ENCODE measurements around the gene C3orf62.

The C3orf62 gene

DNA sequence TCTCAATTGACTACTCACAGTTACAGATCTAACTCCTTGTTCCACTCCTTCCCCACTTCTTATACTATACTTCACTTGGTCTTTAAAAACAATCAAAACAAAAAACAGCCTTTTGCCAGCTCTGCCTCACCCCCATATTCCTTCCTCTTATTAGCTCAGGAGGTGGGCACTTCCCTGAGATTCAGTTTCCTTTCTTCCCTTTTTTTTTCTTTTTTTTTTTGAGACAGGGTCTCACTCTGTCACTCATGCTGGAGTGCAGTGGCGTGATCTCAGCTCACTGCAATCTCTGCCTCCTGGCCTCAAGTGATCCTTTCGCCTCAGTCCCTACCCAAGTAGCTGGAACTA is 6.9 kb downstream of the C3orf62 start:
- Histone ChIP-seq H3K79me2 (no peaks in the 10 kb centered on the region), H3K36me3 (ENCODE audit: control insufficient read depth, insufficient read depth, low read length) (no peaks in the 10 kb centered on the region), H3K9me3 (ENCODE audit: control insufficient read depth, low read length) (no peaks in the 10 kb centered on the region), H2AFZ (no peak overlapping the region), H3K4me2 (ENCODE audit: low read length) (no peak overlapping the region), H3K4me1 (no peaks in the 10 kb centered on the region), H3K9ac (no peak overlapping the region), H3K27ac (no peak overlapping the region), H3K27me3 (ENCODE audit: control insufficient read depth, insufficient read depth, low read length) (no peaks in the 10 kb centered on the region), H3K4me3 (ENCODE audit: low read depth, low read length) (no peak overlapping the region)
- TF ChIP-seq, protein P1, sequence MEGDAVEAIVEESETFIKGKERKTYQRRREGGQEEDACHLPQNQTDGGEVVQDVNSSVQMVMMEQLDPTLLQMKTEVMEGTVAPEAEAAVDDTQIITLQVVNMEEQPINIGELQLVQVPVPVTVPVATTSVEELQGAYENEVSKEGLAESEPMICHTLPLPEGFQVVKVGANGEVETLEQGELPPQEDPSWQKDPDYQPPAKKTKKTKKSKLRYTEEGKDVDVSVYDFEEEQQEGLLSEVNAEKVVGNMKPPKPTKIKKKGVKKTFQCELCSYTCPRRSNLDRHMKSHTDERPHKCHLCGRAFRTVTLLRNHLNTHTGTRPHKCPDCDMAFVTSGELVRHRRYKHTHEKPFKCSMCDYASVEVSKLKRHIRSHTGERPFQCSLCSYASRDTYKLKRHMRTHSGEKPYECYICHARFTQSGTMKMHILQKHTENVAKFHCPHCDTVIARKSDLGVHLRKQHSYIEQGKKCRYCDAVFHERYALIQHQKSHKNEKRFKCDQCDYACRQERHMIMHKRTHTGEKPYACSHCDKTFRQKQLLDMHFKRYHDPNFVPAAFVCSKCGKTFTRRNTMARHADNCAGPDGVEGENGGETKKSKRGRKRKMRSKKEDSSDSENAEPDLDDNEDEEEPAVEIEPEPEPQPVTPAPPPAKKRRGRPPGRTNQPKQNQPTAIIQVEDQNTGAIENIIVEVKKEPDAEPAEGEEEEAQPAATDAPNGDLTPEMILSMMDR (IDR thresholded peaks at IDR 0.05), result no peak

DNA sequence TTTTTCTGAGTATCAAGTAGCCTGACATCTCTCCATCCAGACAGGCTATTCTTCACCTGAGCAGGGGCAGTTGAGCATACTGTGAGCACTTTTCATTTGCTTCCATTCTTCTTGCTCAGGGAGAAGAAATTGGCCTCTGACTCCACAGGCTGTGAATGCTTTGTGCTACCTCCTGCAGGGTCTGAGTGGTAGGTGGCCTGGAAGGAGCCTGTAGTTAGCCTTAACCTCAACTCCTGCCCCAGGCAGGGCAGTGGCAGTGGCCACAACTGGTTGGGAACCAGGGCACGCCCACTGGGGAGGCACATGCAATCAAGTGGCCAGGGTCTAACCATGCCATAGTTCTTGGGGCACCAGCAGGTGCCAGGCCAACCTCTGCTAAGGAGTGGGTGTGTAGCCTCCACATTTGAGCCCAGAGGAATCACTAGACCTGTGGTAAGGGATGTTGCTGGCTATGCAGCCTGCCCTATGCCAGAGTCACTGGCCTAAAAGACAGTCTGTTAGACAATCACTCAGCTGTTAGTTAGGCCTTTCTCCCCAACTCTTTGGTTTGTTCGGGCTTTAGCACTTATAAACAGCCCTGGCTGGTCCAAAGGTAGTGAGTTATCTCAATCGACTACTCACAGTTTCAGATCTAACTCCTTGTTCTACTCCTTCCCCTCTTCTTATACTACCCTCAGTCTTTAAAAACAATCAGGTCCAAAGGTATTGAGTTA is 7.4 kb downstream of the C3orf62 start:
- Histone ChIP-seq H3K4me1 (no peaks in the 10 kb centered on the region), H3K4me2 (ENCODE audit: low read length) (no peak overlapping the region), H3K36me3 (ENCODE audit: control insufficient read depth, insufficient read depth, low read length) (no peaks in the 10 kb centered on the region), H2AFZ (no peak overlapping the region), H3K4me3 (ENCODE audit: low read depth, low read length) (no peak overlapping the region), H3K9ac (no peak overlapping the region), H3K27ac (no peak overlapping the region), H3K79me2 (no peaks in the 10 kb centered on the region), H3K9me3 (ENCODE audit: control insufficient read depth, low read length) (no peaks in the 10 kb centered on the region), H3K27me3 (ENCODE audit: control insufficient read depth, insufficient read depth, low read length) (no peaks in the 10 kb centered on the region)
- TF ChIP-seq, protein P1 (IDR thresholded peaks at IDR 0.05), result no peak

DNA sequence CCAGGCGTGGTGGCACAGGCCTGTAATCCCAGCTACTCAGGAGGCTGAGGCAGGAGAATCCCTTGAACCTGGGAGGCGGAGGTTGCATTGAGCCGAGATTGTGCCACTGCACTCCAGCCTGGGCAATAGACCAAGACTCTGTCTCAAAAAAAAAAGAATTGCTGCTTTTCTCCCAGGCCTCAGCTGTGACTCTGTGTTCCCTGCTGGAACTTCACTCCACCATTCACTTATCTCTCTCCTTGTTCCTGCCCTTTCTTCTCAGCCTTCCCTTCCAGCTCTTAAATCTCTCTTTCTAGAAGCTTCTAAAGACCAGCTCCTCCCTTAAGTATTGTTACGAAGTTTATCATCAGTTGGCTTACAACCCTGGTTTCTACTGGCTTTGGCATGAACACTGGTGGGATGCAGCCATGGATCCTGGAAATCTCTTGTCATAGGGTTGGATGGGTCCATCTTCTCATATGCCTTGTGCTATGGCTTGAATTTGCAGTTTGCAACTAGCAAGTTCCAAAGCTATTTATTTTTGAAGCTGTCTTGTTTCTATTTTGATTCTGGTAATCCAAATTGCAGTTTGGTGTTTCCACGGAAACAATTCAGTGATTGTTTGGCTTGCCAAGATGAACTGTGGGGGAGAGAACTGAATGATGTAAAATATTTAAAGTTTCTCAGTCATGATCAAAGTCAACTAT is 10.5 kb downstream of the C3orf62 start:
- Histone ChIP-seq H2AFZ (no peak overlapping the region), H3K79me2 (no peaks in the 10 kb centered on the region), H3K36me3 (ENCODE audit: control insufficient read depth, insufficient read depth, low read length) (no peaks in the 10 kb centered on the region), H3K4me3 (ENCODE audit: low read depth, low read length) (no peak overlapping the region), H3K9ac (no peak overlapping the region), H3K4me1 (no peaks in the 10 kb centered on the region), H3K9me3 (ENCODE audit: control insufficient read depth, low read length) (no peaks in the 10 kb centered on the region), H3K27me3 (ENCODE audit: control insufficient read depth, insufficient read depth, low read length) (no peaks in the 10 kb centered on the region), H3K4me2 (ENCODE audit: low read length) (no peak overlapping the region), H3K27ac (no peak overlapping the region)
- TF ChIP-seq, protein P1 (IDR thresholded peaks at IDR 0.05), result no peak

DNA sequence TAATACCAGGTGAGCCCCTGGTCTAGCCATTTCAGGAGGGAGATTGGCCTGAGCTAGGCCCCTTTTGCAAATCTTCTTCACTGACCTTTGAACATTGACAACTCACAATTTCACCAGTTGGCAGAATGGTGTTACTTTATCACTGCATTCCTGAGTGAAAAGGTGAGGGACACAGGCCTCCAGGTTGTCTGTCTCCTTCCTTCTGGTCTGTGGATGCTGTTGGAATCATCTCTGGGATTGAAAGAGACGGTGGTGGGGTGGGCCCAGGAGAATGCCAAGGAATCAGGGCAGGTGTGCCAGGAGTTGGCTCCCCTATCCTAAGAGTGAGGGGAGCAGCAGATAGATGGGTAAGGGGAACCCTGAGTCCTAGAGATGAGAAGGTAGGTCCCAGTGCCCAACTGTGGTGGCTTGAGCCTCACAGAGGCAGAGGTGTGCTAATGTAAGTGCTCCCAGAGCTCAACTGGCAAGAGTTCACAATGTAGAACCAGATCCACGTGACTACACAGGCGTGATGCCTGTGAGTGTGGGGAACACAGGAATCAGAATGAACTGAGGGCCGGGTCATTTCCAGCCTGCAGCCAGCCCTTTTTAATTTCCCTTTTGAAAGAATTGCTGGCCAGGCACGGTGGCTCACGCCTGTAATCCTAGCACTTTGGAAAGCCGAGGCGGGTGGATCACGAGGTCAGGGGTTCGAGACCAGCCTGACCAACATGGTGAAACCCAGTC is 11.2 kb downstream of the C3orf62 start:
- no peaks in the 10 kb centered on the region for H3K27me3 ChIP-seq (ENCODE audit: control insufficient read depth, insufficient read depth, low read length)
- H3K36me3 ChIP-seq (ENCODE audit: control insufficient read depth, insufficient read depth, low read length), result no peaks in the 10 kb centered on the region
- TF ChIP-seq, protein P1 (IDR thresholded peaks at IDR 0.05), result no peak
- no peaks in the 10 kb centered on the region for H3K4me1 ChIP-seq
- no peaks in the 10 kb centered on the region for H3K79me2 ChIP-seq
- no peak overlapping the region for H3K27ac ChIP-seq
- H3K4me2 ChIP-seq (ENCODE audit: low read length), result no peak overlapping the region
- H3K4me3 ChIP-seq (ENCODE audit: low read depth, low read length), result no peak overlapping the region
- H3K9me3 ChIP-seq (ENCODE audit: control insufficient read depth, low read length), result no peaks in the 10 kb centered on the region
- no peak overlapping the region for H3K9ac ChIP-seq
- H2AFZ ChIP-seq, result no peak overlapping the region
